Left renal pelvis (tissue), 4 donors: ENCODE data around the gene FRMD3. TPM values are rescaled to one million over a fixed set of nuclear protein-coding genes. Genes with fewer than 3 reads are reported as not detected.

Source experiments
- DNase-seq, 4 donors: peaks; one replicate each; pipeline ENCODE4 v3.0.0-alpha.2; 2013; ENCODE audit warnings: low read depth in 4 of 4, low spot score in 3 of 4
- polyA plus RNA-seq, 4 donors: library from polyadenylated mRNA; unstranded; fragments of 120-200 nt; gene quantifications; one replicate each; pipeline ENCODE4 v1.2.1, GENCODE V29; 2013; ENCODE audit not compliant: insufficient read length in 4 of 4

The FRMD3 gene
- polyA plus RNA-seq, 4 donors = 2.8 to 27.4 (median 20.6) TPM

- DNase-seq = no peak
Observed at GRCh38 chr9:83299094-83299493, 239.1 kb downstream of the FRMD3 start.

GRCh38 chr9:83296123-83296522, 242.1 kb downstream of the FRMD3 start:
- no peak for DNase-seq

- no peak for DNase-seq
Observed at GRCh38 chr9:83294816-83295215, 243.4 kb downstream of the FRMD3 start.

GRCh38 chr9:83291196-83291595, 247.0 kb downstream of the FRMD3 start:
- no peak for DNase-seq

DNA sequence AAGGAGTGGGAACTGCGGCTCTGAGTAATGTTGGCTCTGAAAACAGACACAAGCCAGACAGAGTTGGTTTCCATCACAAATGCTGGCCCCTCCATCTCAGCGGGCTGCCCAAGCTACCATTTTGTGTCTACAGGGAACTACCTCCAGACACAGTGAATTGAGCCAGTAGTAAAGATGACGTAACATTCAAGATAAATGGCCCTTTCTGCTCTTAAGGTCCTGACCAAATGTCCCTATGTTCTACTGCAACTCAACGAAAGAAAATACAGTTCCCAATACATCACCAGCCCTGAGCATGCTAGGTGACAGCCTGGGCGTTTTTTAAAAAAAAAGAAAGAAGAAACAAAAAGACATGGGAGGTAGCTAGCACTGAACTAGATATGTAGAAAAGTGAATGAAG, 247.5 kb downstream of the FRMD3 start:
- DNase-seq = no peak

- no peak for DNase-seq
Observed at GRCh38 chr9:83287021-83287420, 251.2 kb downstream of the FRMD3 start.

- no peak for DNase-seq
Observed at GRCh38 chr9:83285445-83286225, 252.6 kb downstream of the FRMD3 start.

DNA sequence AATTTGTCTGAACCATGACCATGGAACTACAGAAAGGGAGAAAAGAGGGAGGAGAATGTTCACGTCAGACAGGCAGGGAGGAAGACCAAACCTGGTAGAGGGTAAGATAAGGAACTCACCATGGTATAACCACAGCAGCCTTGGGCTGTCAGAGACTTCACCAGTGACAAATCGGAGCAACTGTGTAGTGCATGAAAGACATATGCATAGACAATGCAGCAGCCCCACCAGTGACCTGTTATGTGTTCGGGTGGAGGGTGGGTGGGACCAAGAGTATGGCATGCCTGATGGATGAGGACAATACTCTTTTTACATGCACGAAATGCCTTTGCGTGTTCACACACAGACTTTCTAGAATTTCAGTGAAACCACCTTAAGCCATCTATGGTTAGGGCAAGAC, 253.5 kb downstream of the FRMD3 start:
- no peak for DNase-seq

- no peak for DNase-seq
Observed at GRCh38 chr9:83283528-83283927, 254.7 kb downstream of the FRMD3 start.

DNA sequence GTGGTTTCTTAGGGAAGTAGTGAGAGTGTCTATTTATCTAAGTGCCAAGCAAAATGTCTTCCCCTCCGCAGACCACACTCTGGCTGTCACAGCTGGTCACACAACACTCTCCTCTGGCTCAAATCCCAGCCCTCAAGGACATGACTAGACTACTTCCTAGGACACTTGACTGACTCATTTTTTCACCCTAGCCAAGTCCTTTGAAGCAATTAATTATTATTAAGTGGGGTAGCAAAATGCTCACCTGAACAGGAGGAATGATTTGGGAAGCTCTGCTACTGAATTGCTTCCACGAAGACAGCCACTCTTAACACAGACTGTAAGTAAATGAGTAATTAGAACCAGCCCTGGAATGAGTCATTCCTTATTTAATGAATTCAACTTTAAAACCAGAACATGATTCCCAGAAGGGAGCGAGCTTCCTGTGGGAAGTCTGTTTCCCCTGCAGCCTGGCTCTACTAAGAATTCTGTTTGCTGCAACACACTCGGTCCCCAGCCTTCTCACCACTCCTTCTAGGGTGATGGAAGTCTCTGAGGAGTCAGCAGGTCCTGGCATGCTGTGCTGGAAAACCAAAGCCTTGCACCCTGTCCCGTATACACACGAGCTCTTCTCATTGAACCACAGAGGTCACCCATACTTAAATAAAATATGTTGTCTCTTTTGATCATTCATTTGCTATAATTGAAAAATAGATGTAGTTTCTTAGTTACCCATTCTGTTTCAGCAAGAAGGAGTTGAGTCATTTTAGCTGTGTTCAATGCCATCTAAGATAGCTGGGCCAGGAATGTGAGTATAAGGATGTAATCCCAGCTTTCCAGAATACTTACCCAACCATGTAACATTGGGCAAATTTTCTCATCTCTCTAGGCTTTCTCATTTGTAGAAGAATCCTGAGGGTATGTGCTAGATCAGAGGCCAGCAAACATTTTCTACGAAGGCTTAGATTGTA, 256.6 kb downstream of the FRMD3 start:
- no peak for DNase-seq

- no peak for DNase-seq
Observed at GRCh38 chr9:83280790-83281189, 257.4 kb downstream of the FRMD3 start.

DNA sequence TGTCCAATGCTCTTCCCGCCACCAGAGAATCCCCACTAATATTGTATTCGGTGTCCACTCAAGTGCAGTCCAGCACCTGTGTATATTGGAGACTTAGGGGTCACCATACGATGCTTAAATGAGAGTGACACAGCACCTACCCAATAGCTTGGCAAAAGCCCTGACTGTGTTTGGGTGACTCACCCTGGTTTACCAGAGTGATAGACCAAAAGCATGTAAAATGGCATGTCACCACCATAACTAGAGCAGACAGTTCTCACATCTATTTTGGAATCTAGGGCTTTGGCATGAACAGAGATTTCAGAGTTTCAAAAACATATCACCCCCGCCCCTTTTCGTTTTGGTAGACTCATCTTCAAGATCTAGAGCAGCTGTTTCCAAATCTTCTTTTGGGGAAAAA, 257.9 kb downstream of the FRMD3 start:
- DNase-seq = no peak

DNA sequence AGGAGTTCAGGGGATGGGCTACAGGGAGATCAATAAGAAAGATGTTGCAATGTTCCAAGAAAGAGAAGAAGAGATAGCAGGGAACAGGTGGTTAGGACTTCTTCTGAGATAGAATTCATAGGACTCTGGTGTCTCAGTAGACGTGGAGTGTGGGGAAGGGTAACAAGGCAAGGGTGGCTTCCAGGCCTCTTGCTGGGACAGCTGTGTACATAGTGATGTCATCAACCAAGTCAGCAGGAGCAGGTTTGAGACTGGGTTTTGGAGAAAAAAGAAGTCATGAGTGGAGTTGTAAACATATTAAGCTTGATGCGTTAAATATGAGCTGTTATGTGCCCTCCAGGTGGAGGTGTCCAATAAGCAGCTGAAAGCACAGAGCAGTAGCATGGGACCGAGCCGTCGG, 263.4 kb downstream of the FRMD3 start:
- no peak for DNase-seq

DNA sequence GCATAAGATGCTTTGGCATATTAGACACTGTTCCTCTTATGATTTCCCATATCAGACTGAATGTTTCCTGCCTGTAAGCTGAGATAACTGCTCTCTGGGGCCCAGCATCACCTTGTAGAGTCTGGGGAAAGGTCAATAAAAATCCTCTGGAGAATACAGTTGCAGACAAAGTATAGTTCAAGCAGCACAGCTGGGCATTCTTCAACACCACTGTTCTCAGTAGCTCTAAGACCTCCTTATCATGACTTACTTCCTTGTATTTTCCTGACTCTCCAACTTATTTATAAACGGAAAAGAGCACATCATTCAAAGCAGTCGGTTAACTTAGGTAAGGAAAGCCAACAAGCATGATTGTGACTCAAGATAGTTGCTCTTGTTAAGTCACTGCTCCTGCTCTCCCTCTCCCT, 266.5 kb downstream of the FRMD3 start:
- DNase-seq = no peak

GRCh38 chr9:83270116-83270515, 268.1 kb downstream of the FRMD3 start:
- no peak for DNase-seq

- no peak for DNase-seq
Observed at GRCh38 chr9:83267741-83268140, 270.5 kb downstream of the FRMD3 start.

GRCh38 chr9:83266666-83267496, 271.3 kb downstream of the FRMD3 start:
- no peak for DNase-seq

GRCh38 chr9:83266331-83266665, 271.9 kb downstream of the FRMD3 start:
- DNase-seq = no peak

- DNase-seq = no peak
Observed at GRCh38 chr9:83264315-83264714, 273.9 kb downstream of the FRMD3 start.

DNA sequence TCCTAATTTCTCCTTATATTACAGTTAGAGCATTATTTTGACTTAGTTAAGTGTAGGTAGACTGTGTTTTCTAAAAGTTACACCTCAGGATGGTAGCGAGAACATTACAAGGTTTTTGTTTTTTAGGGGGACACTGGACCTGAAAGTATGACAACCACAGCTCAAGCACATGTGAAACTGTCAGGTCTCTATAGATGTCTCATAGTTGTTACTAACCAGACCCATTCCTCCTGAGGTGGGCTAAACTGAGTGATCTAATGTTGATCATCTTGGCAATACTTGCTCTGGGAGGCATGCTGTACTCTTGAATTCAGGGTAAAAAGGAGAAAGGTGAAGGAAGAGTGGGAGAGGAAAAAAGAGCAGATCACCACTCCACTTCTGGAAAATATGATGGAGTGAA, 278.6 kb downstream of the FRMD3 start:
- DNase-seq = no peak
